GM12874 (cell line): ENCODE measurements around the gene ATP2B3.

Experiments
- CTCF ChIP-seq: IDR thresholded peaks from 2 replicates; pipeline ENCODE4 v1.5.1; 2011; ENCODE audit warnings: low read depth, mild to moderate bottlenecking, control low read depth, low read length, moderate library complexity; ENCODE audit not compliant: insufficient read depth

The ATP2B3 gene

DNA sequence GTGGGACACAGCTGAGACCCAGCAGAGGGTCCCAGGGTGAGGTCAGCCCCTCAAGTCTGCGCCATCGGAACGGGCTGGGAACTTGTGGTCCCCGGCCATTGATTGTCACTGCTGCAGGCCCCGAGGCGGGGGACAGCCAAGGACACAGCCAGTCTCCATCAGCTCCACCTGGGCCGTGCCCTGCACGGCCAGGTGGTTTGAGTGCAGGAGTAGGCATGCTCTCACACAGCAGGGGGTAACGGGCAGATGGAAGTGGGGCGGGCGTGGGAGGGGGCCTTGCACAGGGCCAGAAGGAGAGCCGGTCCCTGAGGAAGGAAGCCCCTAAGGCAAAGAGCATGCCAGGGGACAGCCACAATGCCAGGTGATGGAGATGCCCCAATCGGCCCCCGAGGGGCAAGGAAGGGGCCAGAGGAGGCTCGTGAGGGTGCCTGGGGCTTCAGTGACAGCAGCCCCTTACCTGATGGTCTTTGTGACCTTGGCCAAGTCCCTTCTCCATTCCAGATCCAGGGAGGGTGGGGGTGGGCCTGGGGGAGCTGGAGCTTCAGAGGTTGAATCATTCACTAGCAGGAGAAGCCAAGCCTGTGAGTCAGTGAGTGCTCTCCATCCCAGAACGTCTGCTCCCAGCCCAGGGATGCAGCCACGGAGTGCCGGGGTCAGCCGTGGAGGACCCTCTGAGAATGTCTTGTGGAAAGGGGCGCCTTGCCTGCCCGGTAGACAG, 2.3 kb downstream of the ATP2B3 start:
- no peak for TF ChIP-seq CTCF

DNA sequence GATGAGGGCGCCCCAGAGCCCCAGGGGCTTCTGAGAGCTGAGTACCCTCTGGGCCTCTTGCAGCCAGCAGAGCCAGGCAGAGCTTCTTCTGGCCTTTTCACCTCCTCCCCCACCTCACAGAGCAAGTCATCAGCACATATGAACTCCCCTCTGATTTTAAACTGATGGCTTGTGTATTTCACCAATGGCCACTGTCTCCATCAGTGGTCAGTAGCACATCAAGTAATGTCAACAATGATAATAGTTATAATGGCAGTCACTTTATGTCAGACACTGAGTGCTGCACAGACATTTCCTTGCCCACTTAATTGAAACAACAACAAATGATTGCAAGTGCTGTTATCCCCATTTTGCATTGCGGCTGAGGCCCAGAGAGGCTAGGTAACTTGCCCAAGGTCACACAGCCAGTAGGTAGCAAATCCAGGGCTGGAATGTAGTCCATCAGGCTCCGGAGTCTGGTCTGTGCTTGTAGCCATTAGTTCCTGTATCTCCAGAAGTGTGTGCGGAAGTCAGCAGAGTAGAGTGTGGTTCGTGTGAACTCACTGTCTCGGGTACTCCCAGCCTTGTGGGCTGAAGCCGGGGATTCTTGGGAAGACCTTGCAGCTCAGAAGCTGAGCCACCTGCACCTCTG, 3.0 kb downstream of the ATP2B3 start:
- no peak for TF ChIP-seq CTCF

DNA sequence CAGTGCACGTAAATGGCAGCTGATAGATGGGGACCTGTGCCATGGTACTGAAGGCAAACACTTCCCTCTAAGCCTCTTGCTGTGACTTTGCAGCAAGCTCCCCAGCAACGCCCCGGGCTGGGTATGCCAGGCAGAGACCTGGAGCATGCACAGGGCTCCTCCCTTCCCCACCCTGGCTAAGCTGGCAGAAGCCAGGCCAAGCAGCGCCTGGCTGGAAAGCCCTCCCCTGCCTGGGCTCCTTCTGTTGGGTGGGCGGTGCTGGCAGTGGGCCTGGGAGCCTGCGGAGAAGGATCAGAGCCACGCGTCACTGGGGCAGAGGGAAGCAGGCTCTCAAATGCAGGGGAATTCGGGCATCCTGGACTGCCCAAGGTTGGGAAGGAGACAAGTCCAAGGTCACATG, 3.6 kb downstream of the ATP2B3 start:
- no peak for TF ChIP-seq CTCF

DNA sequence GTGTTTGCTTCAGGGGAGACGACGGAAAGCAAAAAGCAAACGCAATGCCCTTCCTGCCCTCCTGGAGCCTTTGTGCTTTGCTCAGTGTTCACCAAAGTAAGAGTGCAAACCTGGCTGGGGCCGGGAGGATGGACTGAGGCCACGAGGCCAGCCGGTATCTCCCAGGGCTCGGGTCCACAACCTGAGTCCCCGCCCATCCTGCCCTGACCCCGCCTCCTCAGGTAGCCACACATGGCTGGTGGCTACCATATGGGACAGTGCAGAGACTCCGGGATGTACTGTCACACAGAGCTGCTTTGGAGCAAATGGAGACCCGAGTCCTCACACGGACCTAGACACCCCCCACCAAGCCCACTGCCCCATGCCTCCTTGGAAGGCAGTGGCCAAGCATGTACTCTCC, 4.8 kb downstream of the ATP2B3 start:
- TF ChIP-seq CTCF: no peak

DNA sequence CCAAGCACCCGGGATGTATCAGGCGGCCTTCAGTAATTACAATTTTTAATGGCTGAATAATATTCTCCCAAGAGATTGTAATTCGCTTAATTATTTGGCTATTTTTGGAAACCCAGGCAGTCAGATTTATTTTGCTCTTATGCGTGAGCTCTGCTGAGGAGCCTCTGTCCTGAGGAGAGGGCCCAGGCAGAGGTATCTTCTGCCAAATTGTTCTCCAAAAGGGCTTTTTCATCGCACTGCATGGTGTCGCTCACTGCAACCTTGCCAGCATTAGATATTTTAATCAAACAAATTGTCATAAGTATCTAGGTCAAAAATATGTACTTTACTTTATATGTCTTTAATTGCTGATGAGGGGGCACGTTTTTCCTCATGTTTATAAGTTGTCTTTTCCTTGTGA, 5.8 kb downstream of the ATP2B3 start:
- no peak for TF ChIP-seq CTCF

DNA sequence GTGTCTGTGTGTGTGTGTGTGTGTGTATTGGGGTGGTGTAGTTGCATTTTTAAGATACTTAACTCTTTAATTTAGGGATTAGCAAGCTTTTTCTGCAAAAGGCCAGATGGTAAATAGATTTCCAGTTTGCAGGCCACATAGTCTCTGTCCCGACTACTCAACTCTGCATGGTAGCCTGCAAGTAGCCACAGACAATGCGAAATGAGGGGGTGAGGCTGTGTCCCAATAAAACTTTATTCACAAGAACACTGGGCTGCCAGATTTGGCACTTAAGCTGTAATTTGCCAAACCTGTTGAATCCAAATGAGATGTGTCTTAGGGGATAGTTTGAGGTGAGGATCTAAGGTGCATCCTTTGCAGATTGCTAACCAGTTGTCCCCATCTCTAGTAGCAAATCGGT, 6.8 kb downstream of the ATP2B3 start:
- no peak for TF ChIP-seq CTCF

GRCh38 chrX:153525451-153525850, 8.0 kb downstream of the ATP2B3 start:
- no peak for TF ChIP-seq CTCF
